SK-N-MC (cell line): ENCODE data around the gene SAMD11.

Source experiments
- EZH2 ChIP-seq: fragments of 200-600 bp; sonication (generic); IDR thresholded peaks from one replicate; pipeline ENCODE4 v1.6.1; 2017; ENCODE audit warnings: antibody characterized with exemption
- POLR2AphosphoS5 ChIP-seq: IDR thresholded peaks from 2 replicates; pipeline ENCODE4 v1.6.1; 2012; ENCODE audit warnings: mild to moderate bottlenecking, low read depth, low read length, borderline replicate concordance

DNA sequence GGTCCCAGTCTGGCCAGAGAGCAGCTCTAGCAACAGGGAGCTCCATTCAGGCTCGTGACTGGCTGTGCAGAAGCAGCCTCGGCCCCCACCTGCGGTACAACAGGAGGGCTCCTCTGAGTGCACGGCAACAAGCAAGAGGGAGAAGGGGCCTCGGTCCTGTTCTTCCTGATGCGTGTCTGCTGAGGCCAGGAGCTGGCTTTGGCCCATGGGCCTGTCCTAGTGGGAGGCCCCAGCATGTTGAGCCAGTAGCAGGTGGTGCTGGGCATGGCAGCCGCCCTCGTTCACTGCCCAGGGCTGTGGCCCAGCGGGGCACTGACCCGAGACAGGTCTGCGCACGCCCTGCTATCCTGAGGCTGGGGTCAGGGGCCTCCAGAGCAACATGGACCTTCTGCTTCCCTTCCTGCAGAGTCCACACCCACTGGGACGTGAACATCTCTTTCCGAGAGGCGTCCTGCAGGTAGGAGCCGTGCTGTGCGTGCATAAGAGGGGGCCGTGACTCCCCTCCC lies 7.0 kb downstream of the SAMD11 start:
- peak; percentile 44 for TF ChIP-seq POLR2AphosphoS5
- TF ChIP-seq EZH2: no peak
